Activated naive CD8-positive, alpha-beta T cell (primary cell): Measurements from ENCODE around the gene APOBEC3F.
"Not testable (repeated sequence)": the region's sequence is repeated elsewhere in the genome, so short reads cannot be mapped to it uniquely, and the experiment has no call there.

Source experiments
- H3K27ac Mint-ChIP-seq: one replicate; pipeline ENCODE4 v1.8.0; 2021; ENCODE audit warnings: mixed read lengths
- H3K27me3 Mint-ChIP-seq: one replicate; pipeline ENCODE4 v1.8.0; 2021; ENCODE audit warnings: mixed read lengths
- H3K36me3 Mint-ChIP-seq: one replicate; pipeline ENCODE4 v1.8.0; 2021; ENCODE audit warnings: mixed read lengths
- H3K4me1 Mint-ChIP-seq: one replicate; pipeline ENCODE4 v1.8.0; 2021; ENCODE audit warnings: low read depth, mixed read lengths
- H3K4me3 Mint-ChIP-seq: one replicate; pipeline ENCODE4 v1.8.0; 2021; ENCODE audit warnings: mild to moderate bottlenecking, mixed read lengths
- H3K9me3 Mint-ChIP-seq: one replicate; pipeline ENCODE4 v1.8.0; 2021; ENCODE audit warnings: low read depth, mixed read lengths

APOBEC3F gene

DNA sequence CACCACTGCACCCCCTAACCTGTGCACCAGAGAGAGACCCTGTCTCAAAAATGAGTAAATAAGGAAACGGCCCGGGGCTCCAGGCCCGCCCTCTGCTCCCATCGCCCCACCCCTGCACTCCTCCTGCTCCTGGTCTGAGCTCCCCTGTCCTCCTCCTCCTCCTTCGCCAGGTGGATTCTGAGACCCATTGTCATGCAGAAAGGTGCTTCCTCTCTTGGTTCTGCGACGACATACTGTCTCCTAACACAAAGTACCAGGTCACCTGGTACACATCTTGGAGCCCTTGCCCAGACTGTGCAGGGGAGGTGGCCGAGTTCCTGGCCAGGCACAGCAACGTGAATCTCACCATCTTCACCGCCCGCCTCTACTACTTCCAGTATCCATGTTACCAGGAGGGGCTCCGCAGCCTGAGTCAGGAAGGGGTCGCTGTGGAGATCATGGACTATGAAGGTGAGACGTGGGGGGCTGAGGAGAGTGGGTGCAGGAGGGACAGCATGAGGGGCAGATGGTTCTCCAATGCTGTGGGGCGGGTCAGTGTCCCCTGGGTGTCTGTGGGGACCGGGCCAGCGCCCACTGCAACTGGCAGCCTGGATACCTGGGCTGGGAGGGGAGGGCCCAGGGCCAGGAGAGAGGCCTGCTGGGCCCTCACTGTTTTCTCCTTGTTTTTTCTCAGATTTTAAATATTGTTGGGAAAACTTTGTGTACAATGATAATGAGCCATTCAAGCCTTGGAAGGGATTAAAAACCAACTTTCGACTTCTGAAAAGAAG, 22.9 kb upstream of the APOBEC3F start:
- Mint-ChIP-seq H3K27me3 (no peaks in the 10 kb centered on the region), H3K4me1 (peaks cover 49% of the 10 kb centered on the region), H3K4me3 (peak overlapping the region; percentile 23), H3K27ac (peak overlapping the region; percentile 64), H3K36me3 (no peaks in the 10 kb centered on the region), H3K9me3 (no peaks in the 10 kb centered on the region)

DNA sequence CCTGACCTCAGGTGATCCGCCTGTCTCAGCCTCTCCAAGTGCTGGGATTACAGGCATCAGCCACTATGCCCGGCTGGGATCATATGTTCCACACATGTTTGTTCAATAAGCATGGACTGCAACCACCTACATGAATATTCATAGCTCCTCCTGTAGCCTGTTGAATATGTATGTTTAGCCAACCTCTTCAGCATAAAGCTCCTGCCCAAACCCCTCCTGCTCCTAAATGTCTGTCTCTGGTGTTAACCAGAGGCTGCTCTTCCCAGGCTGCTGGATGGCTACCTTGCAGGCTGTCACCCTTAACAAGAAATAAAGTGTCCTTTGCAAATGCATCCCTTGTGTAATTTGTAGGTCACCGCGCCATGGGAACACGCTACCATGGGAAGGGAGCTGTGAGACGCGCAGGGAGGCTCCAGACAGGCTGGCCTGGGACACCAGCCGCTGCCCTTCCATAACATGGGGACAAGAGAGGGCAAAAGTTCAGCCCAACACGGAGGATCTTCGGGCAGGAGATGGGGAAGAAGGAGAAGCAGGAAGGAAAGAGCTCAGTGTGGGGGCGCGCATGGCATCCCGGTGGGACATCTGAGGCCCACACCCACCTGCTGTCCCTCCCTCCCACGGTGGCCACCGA, 20.5 kb upstream of the APOBEC3F start:
- peaks cover 48% of the 10 kb centered on the region for H3K4me1 Mint-ChIP-seq
- not testable (repeated sequence) for H3K36me3 Mint-ChIP-seq, H3K9me3 Mint-ChIP-seq

GRCh38 chr22:39021552-39022250, 19.0 kb upstream of the APOBEC3F start:
- Mint-ChIP-seq H3K4me1 (peaks cover 54% of the 10 kb centered on the region), H3K27me3 (no peaks in the 10 kb centered on the region), H3K4me3 (peak overlapping the region; percentile 92), H3K27ac (peak overlapping the region; percentile 94), H3K36me3 (peaks cover 3% of the 10 kb centered on the region), H3K9me3 (no peaks in the 10 kb centered on the region)

More for the DNA sequence above, 20.5 kb upstream of the APOBEC3F start:
- Mint-ChIP-seq H3K27ac (peak overlapping the region; percentile 86), H3K4me3 (peak overlapping the region; percentile 92)
- H3K27me3 Mint-ChIP-seq, result not testable (repeated sequence)

DNA sequence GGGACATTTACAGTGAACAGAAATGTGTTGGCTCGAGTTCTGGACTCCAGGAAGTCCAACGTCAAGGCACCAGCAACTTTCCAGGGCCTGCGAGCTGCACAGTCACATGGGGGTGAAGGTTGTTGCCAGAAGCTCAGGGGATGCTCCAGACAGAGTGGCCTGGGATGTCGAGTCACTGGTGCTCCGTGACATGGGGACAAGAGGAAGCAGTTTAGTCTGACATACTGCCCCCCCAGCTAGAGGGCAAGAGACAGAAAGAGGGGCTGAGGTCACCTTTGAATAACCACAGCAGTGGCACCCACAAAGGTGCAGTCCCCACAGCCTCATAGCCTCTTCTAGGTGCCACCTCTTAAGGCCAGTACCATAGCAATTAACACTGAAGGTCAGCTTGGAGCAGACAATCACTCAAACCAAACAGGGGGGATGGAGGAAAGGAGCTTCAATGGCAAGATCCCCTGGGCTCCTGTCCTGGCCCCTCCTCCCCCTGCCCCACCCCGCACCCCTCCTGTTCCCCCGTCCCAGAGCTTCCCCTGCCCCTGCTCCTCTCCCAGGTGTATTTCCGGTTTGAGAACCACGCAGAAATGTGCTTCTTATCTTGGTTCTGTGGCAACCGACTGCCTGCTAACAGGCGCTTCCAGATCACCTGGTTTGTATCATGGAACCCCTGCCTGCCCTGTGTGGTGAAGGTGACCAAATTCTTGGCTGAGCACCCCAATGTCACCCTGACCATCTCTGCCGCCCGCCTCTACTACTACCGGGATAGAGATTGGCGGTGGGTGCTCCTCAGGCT, 15.9 kb upstream of the APOBEC3F start:
- H3K36me3 Mint-ChIP-seq, result peaks cover 3% of the 10 kb centered on the region
- peak overlapping the region; percentile 81 for H3K27ac Mint-ChIP-seq
- no peaks in the 10 kb centered on the region for H3K9me3 Mint-ChIP-seq
- no peaks in the 10 kb centered on the region for H3K27me3 Mint-ChIP-seq
- H3K4me1 Mint-ChIP-seq, result peaks cover 58% of the 10 kb centered on the region
- H3K4me3 Mint-ChIP-seq, result peak overlapping the region; percentile 56

DNA sequence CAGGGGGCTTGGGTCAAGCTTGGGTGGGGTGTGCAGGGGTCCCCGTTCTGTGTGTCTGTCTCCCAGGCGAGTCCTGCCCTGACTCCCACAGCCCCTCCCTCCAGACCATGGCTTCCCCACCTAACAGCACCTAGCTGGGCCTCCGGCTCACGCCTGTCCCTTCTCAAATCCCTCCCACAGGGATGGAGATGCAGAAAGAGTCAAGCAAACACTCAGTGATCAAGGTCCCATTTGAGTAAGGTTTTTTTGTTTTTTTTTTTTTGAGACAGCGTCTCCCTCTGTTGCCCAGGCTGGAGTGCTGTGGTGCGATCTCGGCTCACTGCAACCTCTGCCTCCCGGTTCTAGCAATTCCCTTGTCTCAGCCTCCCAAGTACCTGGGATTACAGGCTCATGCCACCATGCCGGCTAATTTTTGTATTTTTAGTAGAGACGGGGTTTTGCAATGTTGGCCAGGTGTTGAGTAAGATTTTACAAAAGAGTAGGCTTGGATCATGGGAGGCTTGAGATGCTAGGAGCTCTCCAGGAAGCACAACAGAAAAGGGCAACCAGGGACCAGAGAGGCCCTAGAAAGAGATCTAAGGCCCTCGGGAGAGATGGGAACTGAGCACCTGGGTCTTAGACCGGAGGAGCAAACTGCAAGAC, 14.0 kb upstream of the APOBEC3F start:
- peaks cover 3% of the 10 kb centered on the region for H3K36me3 Mint-ChIP-seq
- peak overlapping the region; percentile 76 for H3K27ac Mint-ChIP-seq
- H3K4me3 Mint-ChIP-seq, result no peak overlapping the region
- no peaks in the 10 kb centered on the region for H3K27me3 Mint-ChIP-seq
- peaks cover 49% of the 10 kb centered on the region for H3K4me1 Mint-ChIP-seq
- no peaks in the 10 kb centered on the region for H3K9me3 Mint-ChIP-seq

GRCh38 chr22:39027717-39028116, 12.9 kb upstream of the APOBEC3F start:
- H3K4me3 Mint-ChIP-seq, result peak overlapping the region; percentile 61
- peaks cover 3% of the 10 kb centered on the region for H3K36me3 Mint-ChIP-seq
- H3K27ac Mint-ChIP-seq, result peak overlapping the region; percentile 87
- H3K27me3 Mint-ChIP-seq, result no peaks in the 10 kb centered on the region
- no peaks in the 10 kb centered on the region for H3K9me3 Mint-ChIP-seq
- peaks cover 40% of the 10 kb centered on the region for H3K4me1 Mint-ChIP-seq

DNA sequence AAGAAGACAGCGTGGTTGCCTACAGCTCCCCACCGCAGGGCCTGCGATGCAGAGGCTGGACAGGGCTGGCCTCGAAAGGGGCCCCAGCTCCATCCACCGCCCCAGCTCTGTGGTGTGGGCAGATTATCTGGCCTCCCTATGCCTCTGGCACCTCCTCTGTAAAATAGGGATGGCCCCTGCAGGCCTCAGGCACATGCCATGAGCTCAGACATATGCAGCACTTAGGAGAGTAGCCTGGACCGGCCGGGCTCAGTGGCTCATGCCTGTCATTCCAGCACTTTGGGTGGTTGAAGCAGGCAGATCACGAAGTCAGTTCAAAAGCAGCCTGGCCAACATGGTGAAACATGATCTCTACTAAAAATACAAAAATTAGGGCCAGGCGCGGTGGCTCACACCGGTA, 12.4 kb upstream of the APOBEC3F start:
- Mint-ChIP-seq H3K4me1 (peaks cover 39% of the 10 kb centered on the region), H3K9me3 (no peaks in the 10 kb centered on the region), H3K36me3 (peaks cover 3% of the 10 kb centered on the region), H3K27me3 (no peaks in the 10 kb centered on the region), H3K27ac (peak overlapping the region; percentile 87), H3K4me3 (no peak overlapping the region)

DNA sequence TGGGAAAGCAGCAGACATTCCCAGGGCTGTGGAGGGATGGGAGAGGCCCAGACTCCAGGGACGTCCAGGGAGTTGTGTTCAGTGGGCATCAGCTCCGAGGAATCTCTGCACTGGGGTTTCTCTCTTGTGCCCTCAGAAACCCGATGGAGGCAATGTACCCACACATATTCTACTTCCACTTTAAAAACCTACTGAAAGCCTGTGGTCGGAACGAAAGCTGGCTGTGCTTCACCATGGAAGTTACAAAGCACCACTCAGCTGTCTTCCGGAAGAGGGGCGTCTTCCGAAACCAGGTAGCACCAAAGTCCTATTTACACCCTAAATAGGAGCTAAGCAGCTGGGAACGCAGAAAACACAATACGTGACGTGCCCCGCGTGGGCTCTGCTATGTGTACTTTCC, 11.4 kb upstream of the APOBEC3F start:
- Mint-ChIP-seq H3K4me1 (peaks cover 32% of the 10 kb centered on the region), H3K27me3 (no peaks in the 10 kb centered on the region), H3K27ac (no peak overlapping the region), H3K4me3 (no peak overlapping the region), H3K36me3 (peaks cover under 1% of the 10 kb centered on the region), H3K9me3 (no peaks in the 10 kb centered on the region)

DNA sequence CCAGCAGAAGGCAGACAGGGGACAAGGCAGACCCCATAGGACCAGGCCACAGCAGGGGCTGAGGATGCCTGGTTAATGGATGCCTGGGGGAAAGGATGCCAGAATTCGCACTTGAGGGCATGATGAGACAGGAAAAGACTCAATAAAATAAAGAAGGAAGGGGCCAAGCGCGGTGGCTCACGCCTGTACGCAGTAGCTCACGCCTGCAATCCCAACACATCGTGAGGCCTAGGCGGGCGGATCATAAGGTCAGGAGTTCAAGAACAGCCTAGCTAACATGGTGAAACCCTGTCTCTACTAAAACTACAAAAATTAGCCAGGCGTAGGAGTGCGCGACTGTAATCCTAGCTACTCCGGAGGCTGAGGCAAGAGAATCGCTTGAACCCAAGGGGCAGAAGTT, 10.0 kb upstream of the APOBEC3F start:
- Mint-ChIP-seq H3K4me1 (peaks cover 18% of the 10 kb centered on the region), H3K4me3 (no peak overlapping the region), H3K27ac (no peak overlapping the region), H3K9me3 (no peaks in the 10 kb centered on the region), H3K36me3 (no peaks in the 10 kb centered on the region), H3K27me3 (no peaks in the 10 kb centered on the region)

DNA sequence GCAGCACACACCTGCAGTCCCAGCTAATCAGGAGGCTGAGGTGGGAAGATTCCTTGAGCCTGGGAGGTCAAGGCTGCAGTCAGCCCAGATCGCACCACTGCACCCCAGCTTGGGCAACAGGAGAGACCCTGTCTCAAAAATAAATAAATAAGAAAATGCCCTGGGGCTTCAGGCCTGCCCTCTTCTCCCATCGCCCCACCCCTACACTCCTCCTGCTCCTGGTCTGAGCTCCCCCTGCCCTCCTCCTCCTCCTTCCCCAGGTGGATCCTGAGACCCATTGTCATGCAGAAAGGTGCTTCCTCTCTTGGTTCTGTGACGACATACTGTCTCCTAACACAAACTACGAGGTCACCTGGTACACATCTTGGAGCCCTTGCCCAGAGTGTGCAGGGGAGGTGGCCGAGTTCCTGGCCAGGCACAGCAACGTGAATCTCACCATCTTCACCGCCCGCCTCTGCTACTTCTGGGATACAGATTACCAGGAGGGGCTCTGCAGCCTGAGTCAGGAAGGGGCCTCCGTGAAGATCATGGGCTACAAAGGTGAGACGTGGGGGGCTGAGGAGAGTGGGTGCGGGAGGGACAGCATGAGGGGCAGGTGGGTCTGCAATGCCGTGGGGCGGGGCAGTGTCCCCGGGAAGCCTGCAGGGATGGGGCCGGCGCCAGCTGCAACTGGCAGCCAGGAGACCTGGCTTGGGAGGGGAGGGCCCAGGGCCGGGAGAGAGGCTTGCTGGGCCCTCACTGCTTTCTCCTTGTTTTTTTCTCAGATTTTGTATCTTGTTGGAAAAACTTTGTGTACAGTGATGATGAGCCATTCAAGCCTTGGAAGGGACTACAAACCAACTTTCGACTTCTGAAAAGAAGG, 9.0 kb upstream of the APOBEC3F start:
- peaks cover 15% of the 10 kb centered on the region for H3K4me1 Mint-ChIP-seq
- H3K9me3 Mint-ChIP-seq, H3K27ac Mint-ChIP-seq, H3K27me3 Mint-ChIP-seq, H3K4me3 Mint-ChIP-seq, H3K36me3 Mint-ChIP-seq: not testable (repeated sequence)

GRCh38 chr22:39037071-39037470, 3.6 kb upstream of the APOBEC3F start:
- H3K27me3 Mint-ChIP-seq, H3K9me3 Mint-ChIP-seq, H3K36me3 Mint-ChIP-seq, H3K4me3 Mint-ChIP-seq: not testable (repeated sequence)
- peak overlapping the region; percentile 80 for H3K27ac Mint-ChIP-seq
- H3K4me1 Mint-ChIP-seq, result peaks cover 34% of the 10 kb centered on the region

DNA sequence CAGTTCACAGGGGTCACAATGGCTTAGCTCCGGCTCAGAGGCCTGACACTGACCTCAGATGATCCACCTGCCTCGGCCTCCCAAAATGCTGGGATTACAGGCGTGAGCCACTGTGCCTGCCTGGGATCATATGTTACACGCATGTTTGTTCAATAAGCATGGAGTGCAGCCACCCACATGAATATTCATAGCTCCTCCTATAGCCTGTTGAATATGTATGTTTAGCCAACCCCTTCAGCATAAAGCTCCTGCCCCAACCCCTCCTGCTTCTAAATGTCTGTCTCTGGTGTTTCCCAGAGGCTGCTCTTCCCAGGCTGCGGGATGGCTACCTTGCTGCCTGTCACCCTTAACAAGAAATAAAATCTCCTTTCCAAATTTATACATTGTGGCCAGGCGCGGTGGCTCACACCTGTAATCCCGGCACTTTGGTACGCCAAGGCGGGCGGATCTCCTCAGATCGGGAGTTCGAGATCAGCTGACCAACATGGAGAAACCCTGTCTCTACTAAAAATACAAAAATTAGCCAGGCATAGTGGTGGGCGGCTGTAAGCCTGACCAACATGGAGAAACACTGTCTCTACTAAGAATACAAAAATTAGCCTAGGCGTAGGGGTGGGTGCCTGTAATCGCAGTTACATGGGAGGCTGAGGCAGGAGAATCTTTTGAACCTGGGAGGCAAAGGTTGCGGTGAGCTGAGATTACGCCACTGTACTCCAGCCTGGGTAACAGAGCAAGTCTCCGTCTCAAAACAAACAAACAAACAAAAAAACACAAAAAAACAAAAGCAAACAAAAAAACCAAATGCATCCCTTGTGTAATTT, 1.1 kb upstream of the APOBEC3F start:
- Mint-ChIP-seq H3K36me3 (no peaks in the 10 kb centered on the region), H3K27ac (peak overlapping the region; percentile 84), H3K4me1 (peaks cover 37% of the 10 kb centered on the region)

GRCh38 chr22:39040155-39040537, 518 bp upstream of the APOBEC3F start:
- Mint-ChIP-seq H3K27ac (peak overlapping the region; percentile 84), H3K4me1 (peaks cover 40% of the 10 kb centered on the region), H3K4me3 (peak overlapping the region; percentile 70)
- H3K27me3 Mint-ChIP-seq, H3K9me3 Mint-ChIP-seq, H3K36me3 Mint-ChIP-seq: not testable (repeated sequence)

More for the DNA sequence above, 1.1 kb upstream of the APOBEC3F start:
- H3K9me3 Mint-ChIP-seq, result no peaks in the 10 kb centered on the region
- no peaks in the 10 kb centered on the region for H3K27me3 Mint-ChIP-seq
- H3K4me3 Mint-ChIP-seq, result peak overlapping the region; percentile 70
